AG08395 (cell line): ENCODE results near the gene RER1.

Experiments
- DNase-seq: peaks from one replicate; pipeline ENCODE4 v3.0.0; 2012; ENCODE audit warnings: mixed read lengths, low spot score

RER1 gene

DNA sequence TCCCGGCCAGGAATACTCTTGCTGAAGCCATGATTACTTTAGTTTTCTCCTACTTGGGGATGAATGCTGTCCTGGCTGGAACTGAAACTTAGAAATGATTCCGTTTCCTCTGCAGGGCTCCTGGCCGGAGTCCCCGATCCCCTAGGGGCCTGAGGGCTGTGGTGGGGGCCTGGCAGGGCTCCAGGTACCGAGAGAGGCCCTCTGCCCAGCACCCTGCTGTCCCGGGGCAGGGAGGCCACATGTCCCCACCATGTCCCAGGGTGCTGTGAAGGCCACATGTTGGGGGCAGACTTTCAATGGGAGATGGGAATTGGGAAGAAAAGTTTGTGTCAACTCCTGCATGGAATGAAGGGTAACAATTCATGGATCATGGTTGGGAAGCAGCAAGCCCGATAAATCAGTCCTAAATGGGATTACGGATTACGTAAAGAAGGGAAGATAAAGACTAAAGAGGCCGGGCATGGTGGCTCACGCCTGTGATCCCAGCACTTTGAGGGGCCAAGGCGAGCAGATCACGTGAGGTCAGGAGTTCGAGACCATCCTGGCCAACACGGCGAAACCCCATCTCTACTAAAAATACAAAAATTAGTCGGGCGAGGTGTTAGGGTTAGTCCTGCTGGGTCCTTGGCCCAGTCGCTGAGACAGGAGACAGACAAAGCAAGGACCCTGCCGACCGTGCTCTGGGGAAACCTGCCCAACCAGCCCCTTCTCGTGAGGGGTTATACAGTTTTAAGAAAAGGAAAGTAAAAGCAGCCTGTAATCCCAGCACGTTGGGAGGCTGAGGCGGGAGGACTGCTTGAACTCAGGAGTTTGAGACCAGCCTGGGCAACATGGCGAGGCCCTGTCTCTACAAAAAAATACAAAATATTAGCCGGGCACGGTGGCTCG lies 37.8 kb upstream of the RER1 start:
- no peak for DNase-seq

DNA sequence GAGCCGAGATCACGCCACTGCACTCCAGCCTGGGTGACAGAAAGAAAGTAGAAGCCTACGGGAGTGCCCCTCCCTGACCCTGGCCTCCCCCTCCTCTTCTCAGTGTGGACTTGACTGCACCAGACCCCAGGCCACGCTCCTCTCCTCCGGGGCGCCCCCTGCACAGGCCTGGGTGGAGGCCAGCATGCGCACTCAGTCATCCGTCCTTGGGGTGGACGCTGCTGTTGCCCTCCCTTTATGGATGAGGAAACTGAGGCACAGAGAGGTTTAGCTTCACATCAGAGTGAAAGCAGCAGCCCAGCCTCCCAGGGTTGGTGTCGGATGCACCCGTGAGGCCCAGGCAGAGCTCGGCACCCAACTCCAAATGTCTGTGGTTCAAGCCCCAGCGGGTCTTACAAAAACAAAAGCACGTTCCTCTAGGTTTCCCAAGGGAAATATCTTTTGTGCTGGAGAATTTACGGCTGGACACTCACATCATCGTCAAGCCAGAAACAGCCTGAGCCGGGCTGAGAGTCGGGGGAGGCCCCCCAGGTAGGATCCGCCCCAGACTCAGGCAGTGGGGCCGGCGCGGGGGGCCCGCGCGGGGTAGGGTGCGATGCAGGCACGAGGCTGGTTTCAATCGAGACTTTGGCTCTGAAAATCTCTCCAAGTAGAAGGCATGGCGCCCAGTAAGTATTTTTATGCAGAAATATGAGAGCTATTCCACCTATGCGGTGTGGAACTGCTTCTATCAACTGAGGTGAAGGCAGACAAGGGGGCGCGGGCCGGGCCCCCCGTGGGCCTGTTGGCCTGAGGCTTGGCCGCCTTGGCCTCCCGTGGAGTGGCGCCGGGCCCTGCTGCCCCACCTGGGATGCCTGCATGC lies 36.9 kb upstream of the RER1 start:
- DNase-seq, result no peak

- no peak for DNase-seq
Measured at GRCh38 chr1:2355373-2356261, 36.0 kb upstream of the RER1 start.

DNA sequence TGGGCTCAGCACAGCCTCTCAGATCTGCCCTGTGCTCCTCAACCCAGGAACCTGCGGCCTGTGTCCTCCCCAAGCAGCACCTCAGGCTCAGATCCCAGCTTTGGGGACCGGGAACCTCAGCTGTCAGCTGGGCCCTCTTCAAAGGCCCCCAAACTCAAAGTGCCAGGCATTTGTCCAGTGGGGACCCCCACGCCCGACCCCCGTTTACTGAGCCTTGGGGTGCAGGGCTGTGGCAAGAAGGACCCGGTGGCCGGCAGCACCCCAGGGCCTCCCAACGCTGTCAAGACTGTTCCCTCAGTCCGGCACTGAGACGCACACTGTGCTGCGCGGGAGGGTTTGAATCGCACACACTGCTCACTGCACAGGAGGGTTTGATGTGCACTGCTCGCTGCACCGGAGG lies 35.2 kb upstream of the RER1 start:
- no peak for DNase-seq

DNA sequence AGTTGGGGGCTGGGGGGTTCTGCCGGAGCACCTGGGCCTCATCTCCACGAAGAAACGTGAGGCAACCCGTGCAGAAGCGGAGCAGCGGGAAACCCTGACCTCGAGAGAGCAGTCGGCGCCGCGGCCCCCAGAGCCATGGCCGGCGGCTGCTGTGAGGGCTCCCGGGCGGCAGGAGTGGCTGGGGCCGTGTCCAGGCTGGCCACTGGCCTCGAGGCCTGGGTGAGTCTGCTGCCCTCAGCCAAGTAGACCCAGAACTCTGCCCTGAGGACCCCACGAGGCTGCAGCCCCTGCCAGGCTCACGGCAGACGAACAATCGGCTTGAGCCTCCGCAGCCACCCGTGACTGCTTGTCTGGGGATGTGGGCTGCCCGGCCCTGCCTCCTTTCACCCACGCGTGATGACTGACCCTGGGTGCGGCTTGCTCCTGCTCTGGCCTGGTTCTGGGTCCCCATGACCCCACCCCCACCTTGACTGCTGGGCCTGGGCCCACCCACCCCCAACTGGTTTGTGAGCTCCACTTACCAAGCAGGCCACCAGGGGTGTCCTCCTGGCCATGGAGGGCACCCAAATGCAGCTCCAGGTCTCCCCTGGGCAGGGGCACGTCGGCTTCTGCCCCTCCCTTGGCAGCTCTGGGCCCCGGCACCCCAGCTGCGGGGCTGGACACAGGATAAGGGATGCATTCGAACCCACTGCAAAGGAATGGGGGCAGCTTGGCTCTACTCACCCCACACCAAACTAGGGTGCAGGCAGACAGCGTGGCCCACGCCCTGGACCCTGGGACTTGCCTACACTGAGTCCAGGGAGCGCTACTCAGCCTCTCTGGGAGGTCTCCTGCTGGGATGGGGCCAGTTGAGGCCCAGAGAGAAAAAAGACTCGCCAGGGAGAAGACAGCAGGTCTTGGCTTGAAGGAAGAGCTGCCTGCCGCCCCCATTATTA lies 34.5 kb upstream of the RER1 start:
- no peak for DNase-seq

- no peak for DNase-seq
Measured at GRCh38 chr1:2358072-2358471, 33.6 kb upstream of the RER1 start.

DNA sequence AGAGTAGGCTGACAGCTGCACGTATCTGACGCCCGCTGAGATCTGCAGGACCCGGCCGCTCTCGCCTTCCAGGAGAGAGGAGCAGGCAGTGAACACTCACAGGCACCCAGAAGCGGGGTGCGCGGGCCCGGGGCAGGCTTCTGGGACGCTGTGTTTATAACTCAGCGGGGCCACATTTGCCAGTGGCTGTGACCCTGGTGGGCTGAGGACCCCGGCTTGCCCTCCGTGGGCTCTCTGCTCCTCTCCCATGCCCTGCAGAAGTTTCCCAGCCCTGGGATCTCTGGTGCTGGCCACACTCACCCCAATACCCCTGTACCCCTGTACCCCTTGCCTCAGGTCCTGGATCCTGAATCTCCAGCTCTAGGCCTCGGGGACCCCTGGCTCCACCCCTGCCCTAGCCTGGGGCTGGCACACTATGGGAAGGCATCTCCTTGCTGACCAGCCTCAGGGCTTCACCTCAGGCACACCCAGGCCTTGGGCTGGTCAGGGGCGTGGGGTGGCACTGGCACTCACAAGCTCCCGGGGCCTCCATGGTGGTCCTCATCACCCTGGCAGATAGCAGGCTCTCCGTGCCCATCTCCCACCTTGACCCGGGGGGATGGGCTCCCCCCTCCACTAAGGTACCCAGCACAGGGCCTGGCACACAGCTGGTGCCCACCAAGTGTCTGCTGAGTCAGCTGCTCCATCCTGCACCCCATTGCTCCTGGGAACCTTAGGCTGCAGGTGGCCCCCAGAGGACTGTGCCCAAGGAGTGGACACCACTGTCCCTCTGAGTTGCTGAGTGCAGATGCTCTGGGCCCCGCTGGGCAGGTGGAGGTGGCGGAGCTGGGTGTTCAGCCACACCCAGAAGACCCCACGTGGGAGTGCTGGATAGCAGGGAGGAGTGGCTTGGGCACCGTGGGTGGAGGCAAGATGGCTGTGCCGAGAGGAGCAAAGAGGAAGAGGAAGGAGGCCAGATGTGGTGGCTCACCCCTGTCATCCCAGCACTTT lies 32.7 kb upstream of the RER1 start:
- DNase-seq, result no peak

DNA sequence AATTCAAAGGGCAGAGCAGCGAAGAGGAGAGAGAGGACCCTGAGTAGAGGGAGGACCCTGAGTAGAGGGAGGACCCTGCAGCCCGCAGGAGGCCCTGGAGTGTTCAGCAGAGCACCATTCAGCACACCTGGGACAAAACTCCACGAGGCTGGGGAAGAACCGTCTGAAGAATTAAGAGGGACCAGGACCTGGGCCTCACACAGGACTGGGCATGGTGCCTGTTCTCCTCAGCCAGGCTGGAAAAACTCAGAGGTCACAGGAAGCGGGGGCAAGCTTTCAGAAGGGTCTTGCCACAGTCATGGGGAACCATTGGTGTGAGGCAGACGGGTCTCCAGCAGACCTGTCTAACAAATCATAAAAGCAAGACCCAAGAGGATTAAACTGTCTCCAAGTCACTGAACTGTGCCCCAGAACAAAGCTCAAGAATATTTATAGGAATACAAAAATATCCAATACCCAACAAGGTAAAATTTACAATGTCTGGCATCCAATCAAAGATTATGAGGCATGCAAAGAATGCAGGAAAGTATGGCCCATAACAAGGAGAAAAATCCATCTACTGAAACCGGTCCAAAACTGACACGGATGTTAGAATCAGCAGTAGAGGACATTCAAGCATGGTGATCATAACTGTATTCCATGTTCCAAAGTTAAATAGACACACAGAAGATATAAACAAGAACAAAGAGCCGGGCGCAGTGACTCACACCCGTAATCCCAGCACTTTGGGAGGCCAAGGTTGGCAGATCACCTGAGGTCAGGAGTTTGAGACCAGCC lies 30.9 kb upstream of the RER1 start:
- DNase-seq, result no peak

DNA sequence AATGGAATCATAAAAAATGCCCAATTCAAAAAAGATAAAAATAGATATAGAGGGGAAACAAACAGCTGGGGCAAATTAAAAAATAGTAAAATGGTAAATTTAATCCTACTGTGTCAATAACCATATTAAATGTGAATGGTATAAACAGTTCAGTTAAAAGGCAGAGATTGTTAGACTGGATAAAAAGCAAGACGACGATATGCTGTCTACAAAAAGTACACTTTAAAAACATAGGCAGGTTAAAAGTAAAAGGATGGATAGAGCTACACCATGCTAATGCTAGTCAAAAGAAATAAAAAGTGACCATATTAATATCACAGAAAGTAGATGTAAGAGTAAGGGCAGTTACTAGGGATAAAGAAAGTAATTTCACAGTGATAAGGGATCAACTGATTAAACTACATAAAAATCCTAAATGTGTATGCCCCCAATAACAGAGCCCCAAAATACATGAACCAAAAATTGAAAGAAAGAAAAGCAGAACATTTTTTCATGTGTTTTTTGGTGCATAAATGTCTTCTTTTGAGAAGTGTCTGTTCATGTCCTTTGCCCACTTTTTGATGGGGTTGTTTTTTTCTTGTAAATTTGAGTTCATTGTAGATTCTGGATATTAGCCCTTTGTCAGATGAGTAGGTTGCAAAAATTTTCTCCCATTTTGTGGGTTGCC lies 27.7 kb upstream of the RER1 start:
- no peak for DNase-seq

- no peak for DNase-seq
Measured at GRCh38 chr1:2368053-2368744, 23.4 kb upstream of the RER1 start.

- DNase-seq, result no peak
Measured at GRCh38 chr1:2372551-2373490, 18.8 kb upstream of the RER1 start.

DNA sequence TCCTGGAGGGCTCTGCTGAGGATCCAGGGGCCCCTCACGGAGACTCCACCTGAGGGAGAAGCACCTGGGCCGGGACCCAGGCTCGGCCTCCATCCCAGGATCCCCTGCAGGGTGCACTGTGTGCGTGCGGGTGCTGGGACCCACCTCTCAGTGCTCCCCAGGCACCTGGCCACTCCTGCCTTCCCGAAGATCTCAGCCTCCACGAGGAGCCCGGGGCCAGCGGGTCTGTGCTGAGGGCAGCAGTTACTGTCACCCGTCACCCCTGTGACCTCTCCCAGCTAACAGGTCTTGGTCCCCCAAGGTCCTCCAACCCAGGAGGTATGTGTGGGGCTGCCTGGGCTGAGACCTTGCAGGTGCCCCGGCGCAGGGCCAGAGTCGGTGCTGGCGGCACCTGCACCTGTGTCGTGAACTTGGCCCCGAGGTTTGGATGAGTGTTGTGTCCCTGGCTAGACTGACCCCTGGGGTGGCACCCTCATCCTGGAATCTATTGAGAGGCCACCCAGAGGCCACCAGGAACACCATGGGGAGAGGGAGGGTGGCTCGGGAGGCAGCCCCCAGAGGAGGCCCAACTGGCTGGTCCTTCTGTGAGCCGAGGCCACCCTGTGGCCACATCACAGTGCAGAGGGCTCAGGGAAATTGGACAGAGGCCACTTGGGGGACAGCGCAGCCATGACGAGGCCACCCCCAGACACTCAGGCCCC lies 17.9 kb upstream of the RER1 start:
- no peak for DNase-seq

GRCh38 chr1:2374252-2375155 lies 17.1 kb upstream of the RER1 start:
- no peak for DNase-seq

GRCh38 chr1:2375246-2375922 lies 16.3 kb upstream of the RER1 start:
- no peak for DNase-seq
